HUDEP-2 (cell line): ENCODE measurements around the gene CA9.

ENCODE experiments used
- DNase-seq, 76 experiments: peaks; one replicate each; lab custom pipeline; 2025; ENCODE audit not compliant: unreplicated experiment in 76 of 76; lab: John Stamatoyannopoulos, UW

The CA9 gene

GRCh38 chr9:35714123-35714522 is 40.4 kb downstream of the CA9 start:
- no peak for DNase-seq

GRCh38 chr9:35714579-35715252 is 41.0 kb downstream of the CA9 start:
- no peak for DNase-seq

GRCh38 chr9:35716230-35716629 is 42.5 kb downstream of the CA9 start:
- no peak for DNase-seq

- no peak for DNase-seq
These were observed 43.6 kb downstream of the CA9 start for GRCh38 chr9:35717132-35717870.

- DNase-seq = no peak
These were observed 45.2 kb downstream of the CA9 start for GRCh38 chr9:35718721-35719511.

GRCh38 chr9:35719546-35719945 is 45.8 kb downstream of the CA9 start:
- DNase-seq = no peak

GRCh38 chr9:35723426-35723825 is 49.7 kb downstream of the CA9 start:
- no peak for DNase-seq

- DNase-seq = no peak
These were observed 50.2 kb downstream of the CA9 start for GRCh38 chr9:35723908-35724307.

- DNase-seq = no peak
These were observed 51.6 kb downstream of the CA9 start for GRCh38 chr9:35725362-35725761.

GRCh38 chr9:35726931-35727330 is 53.2 kb downstream of the CA9 start:
- DNase-seq = peak in 66 of 76 experiments; percentile 2 to 74 (median 48)

GRCh38 chr9:35727676-35728040 is 53.9 kb downstream of the CA9 start:
- DNase-seq = peak in 19 of 76 experiments; percentile 3 to 44 (median 17)

- DNase-seq = peak in 74 of 76 experiments; percentile 4 to 86 (median 60)
These were observed 54.6 kb downstream of the CA9 start for GRCh38 chr9:35728041-35728971.

GRCh38 chr9:35729101-35729500 is 55.4 kb downstream of the CA9 start:
- no peak for DNase-seq

- peak in 43 of 76 experiments; percentile 1 to 60 (median 21) for DNase-seq
These were observed 56.2 kb downstream of the CA9 start for GRCh38 chr9:35729700-35730485.

GRCh38 chr9:35730486-35730854 is 56.7 kb downstream of the CA9 start:
- no peak for DNase-seq
